ENCODE data around the gene HGS.

DNA sequence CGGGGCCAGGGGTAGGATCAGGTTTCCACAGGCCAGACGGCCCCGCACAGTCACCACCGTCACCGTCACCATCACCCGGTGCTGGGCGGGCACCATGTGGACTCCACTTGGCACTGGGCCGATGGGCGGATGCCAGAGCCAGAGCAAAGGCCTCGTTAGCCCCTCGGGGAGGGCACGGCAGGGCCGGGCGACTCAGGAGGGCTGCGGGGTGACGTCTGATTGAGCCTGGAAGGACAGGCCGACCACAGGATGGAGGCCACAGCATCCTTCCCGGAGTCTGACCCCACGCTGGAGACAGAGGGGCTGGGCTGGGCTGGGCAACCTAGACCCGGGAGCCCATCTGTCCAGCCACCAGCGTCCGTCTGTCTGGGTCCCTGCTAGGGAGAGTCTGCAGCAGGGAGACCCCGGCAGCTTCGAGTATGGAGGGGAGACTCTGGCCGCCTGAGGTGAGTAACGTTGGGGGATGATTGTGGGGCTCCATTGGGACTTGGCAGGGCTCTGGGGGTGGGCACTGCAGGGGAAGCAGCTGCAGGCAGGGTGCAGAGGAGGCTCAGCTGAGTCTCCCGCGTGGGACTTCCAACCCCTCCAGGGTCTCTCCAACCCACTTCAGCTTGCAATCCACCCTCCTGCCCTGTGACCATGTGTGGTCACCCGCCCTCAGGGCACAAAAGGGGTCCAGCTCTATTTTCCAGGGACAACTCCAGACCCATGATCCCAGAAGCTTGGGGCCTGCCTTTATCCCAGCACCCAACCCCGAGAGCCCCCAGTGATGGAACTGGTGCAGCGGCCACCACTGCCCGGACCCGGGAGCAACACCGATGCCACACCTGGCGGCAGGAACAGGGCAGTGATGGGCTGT lies 50.8 kb downstream of the HGS start:
- TF ChIP-seq, protein P1, sequence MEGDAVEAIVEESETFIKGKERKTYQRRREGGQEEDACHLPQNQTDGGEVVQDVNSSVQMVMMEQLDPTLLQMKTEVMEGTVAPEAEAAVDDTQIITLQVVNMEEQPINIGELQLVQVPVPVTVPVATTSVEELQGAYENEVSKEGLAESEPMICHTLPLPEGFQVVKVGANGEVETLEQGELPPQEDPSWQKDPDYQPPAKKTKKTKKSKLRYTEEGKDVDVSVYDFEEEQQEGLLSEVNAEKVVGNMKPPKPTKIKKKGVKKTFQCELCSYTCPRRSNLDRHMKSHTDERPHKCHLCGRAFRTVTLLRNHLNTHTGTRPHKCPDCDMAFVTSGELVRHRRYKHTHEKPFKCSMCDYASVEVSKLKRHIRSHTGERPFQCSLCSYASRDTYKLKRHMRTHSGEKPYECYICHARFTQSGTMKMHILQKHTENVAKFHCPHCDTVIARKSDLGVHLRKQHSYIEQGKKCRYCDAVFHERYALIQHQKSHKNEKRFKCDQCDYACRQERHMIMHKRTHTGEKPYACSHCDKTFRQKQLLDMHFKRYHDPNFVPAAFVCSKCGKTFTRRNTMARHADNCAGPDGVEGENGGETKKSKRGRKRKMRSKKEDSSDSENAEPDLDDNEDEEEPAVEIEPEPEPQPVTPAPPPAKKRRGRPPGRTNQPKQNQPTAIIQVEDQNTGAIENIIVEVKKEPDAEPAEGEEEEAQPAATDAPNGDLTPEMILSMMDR (IDR thresholded peaks at IDR 0.05) = no peak
- no peak for TF ChIP-seq POLR2A (IDR thresholded peaks at IDR 0.05)

Data from thyroid gland (tissue), 4 donors.